Naive thymus-derived CD8-positive, alpha-beta T cell (primary cell): ENCODE measurements around the gene AARS2. TPM values are rescaled to one million over a fixed set of nuclear protein-coding genes. Genes with fewer than 3 reads are reported as not detected.
A peak's percentile ranks its signal among the peaks of the same experiment; 100 is the strongest.
"Not testable (repeated sequence)": the region's sequence is repeated elsewhere in the genome, so short reads cannot be mapped to it uniquely, and the experiment has no call there.

Source experiments
- ATAC-seq, 2 donors: fragments of 150-1000 bp; cut with Tn5 transposase in 1 of 2; sonication (Bioruptor Pico), chemical (Tn5 transposase) in 1 of 2; 1 replicate in 1 of 2; 2 replicates in 1 of 2; pipeline ENCODE4 v1.10.0; 2021; ENCODE audit warnings: mild to moderate bottlenecking in 2 of 2, moderate library complexity in 2 of 2
- POLR2A ChIA-PET: fragments of 350-600 bp; sonication (Branson Sonifier 250); formaldehyde crosslinking; loops from one replicate; lab custom pipeline; 2021; ENCODE audit warnings: antibody characterized with exemption; lab: Charles Lee
- DNase-seq, 10 donors: peaks; one replicate each; pipeline versions ENCODE4 v3.0.0 to v3.0.0-alpha.2; 2020 to 2022
- H3K27ac Mint-ChIP-seq, 10 donors: one replicate each; pipeline ENCODE4 v1.8.0; 2020 to 2022; ENCODE audit warnings: mild to moderate bottlenecking in 10 of 10, mixed read lengths in 10 of 10, moderate library complexity in 4 of 10, inconsistent platforms in 1 of 10
- H3K27me3 Mint-ChIP-seq, 5 donors: one replicate each; pipeline ENCODE4 v1.8.0; 2021 to 2022; ENCODE audit warnings: mixed read lengths in 5 of 5
- H3K36me3 Mint-ChIP-seq, 3 donors: one replicate each; pipeline ENCODE4 v1.8.0; 2020 to 2022; ENCODE audit warnings: mixed read lengths in 3 of 3, mild to moderate bottlenecking in 2 of 3, inconsistent platforms in 1 of 3
- H3K4me1 Mint-ChIP-seq, 4 donors: one replicate each; pipeline ENCODE4 v1.8.0; 2021 to 2022; ENCODE audit warnings: mixed read lengths in 4 of 4
- H3K4me3 Mint-ChIP-seq, 10 donors: one replicate each; pipeline ENCODE4 v1.8.0; 2020 to 2022; ENCODE audit warnings: mild to moderate bottlenecking in 10 of 10, mixed read lengths in 10 of 10, moderate library complexity in 6 of 10, inconsistent platforms in 1 of 10
- H3K9me3 Mint-ChIP-seq, 9 donors: one replicate each; pipeline ENCODE4 v1.8.0; 2020 to 2022; ENCODE audit warnings: mixed read lengths in 9 of 9, mild to moderate bottlenecking in 3 of 9, inconsistent platforms in 1 of 9, moderate library complexity in 1 of 9
- polyA plus RNA-seq, 3 donors: library from polyadenylated mRNA; unstranded; fragments of 300-500 nt; fragmentation: Illumina TruSeq; gene quantifications; one replicate each; pipeline ENCODE4 v1.2.3, GENCODE V29; 2021
- total RNA-seq, 8 experiments: library from RNA in 2 of 8; stranded (reverse) in 2 of 8; gene quantifications; one replicate each; pipeline ENCODE4 v1.2.3 and lab custom pipeline; 2021 to 2026

The AARS2 gene
- total RNA-seq, result 10 to 100 TPM; 23.8 to 24.1 TPM
- 10 to 100 TPM in 1 of 3 donors, 1 to 10 TPM in 2; 5.2 to 13.5 (median 6.3) TPM for polyA plus RNA-seq
- total RNA-seq (lab: John Stamatoyannopoulos, UW), result 52.7 to 103 (median 64.3) reads per million in 6 experiments

GRCh38 chr6:44312901-44313788, at the start of gene AARS2:
AARS2 (minus strand) TSS chr6:44313347; CDS start chr6:44313323, 24 bp downstream.
- POLR2A ChIA-PET, result interaction anchor here (0.7 to 2.0 kb wide), 3 partner anchors 43 to 67 kb away, joined by 3 to 6 read pairs (median 6); partner anchors contain the start of genes HSP90AB1, SLC35B2 and TMEM151B
- DNase-seq (peak; percentile 77 to 94 (median 89)), ATAC-seq (peak; percentile 94 to 96)
- Mint-ChIP-seq H3K27ac (peak within 1 kb of the TSS; percentile 86 to 97 (median 94)), H3K36me3 (peaks cover 0 to 33% (median 7%) of the 10 kb centered on the region in 3 donors), H3K9me3 (no peaks in the 10 kb centered on the region), H3K4me1 (peaks cover 20 to 31% (median 23%) of the 10 kb centered on the region in 4 donors), H3K27me3 (peaks cover 0 to 6% (median 2%) of the 10 kb centered on the region in 5 donors), H3K4me3 (peak within 1 kb of the TSS; percentile 92 to 100 (median 96))

- Mint-ChIP-seq H3K9me3 (peaks cover 0 to 2% (median 0%) of the 10 kb centered on the region in 9 donors), H3K36me3 (no peaks in the 10 kb centered on the region), H3K4me1 (no peaks in the 10 kb centered on the region), H3K4me3 (no peak overlapping the region), H3K27ac (no peak overlapping the region), H3K27me3 (peaks cover 3 to 17% (median 11%) of the 10 kb centered on the region in 5 donors)
- POLR2A ChIA-PET, result no interaction called here
- DNase-seq, result no peak
- no peak for ATAC-seq
Measured at GRCh38 chr6:44361947-44362346, 48.8 kb upstream of the AARS2 start.

GRCh38 chr6:44359973-44360372, 46.8 kb upstream of the AARS2 start:
- Mint-ChIP-seq H3K4me1 (no peaks in the 10 kb centered on the region), H3K36me3 (no peaks in the 10 kb centered on the region), H3K4me3 (no peak overlapping the region), H3K9me3 (peaks cover 0 to 4% (median 0%) of the 10 kb centered on the region in 9 donors), H3K27ac (no peak overlapping the region), H3K27me3 (peaks cover 5 to 18% (median 16%) of the 10 kb centered on the region in 5 donors)
- POLR2A ChIA-PET, result no interaction called here
- ATAC-seq (no peak), DNase-seq (no peak)

GRCh38 chr6:44356487-44356886, 43.3 kb upstream of the AARS2 start:
- Mint-ChIP-seq H3K27me3 (peaks cover 5 to 17% (median 14%) of the 10 kb centered on the region in 5 donors), H3K27ac (no peak overlapping the region), H3K36me3 (no peaks in the 10 kb centered on the region), H3K9me3 (peaks cover 0 to 4% (median 0%) of the 10 kb centered on the region in 9 donors), H3K4me1 (no peaks in the 10 kb centered on the region), H3K4me3 (no peak overlapping the region)
- DNase-seq (no peak), ATAC-seq (no peak)
- POLR2A ChIA-PET, result no interaction called here

GRCh38 chr6:44355640-44356039, 42.5 kb upstream of the AARS2 start:
- peaks cover 0 to 4% (median 0%) of the 10 kb centered on the region in 9 donors for H3K9me3 Mint-ChIP-seq
- peaks cover 5 to 17% (median 11%) of the 10 kb centered on the region in 5 donors for H3K27me3 Mint-ChIP-seq
- POLR2A ChIA-PET, result no interaction called here
- DNase-seq, result no peak
- no peaks in the 10 kb centered on the region for H3K4me1 Mint-ChIP-seq
- no peak overlapping the region for H3K4me3 Mint-ChIP-seq
- ATAC-seq, result no peak
- H3K27ac Mint-ChIP-seq, result no peak overlapping the region
- H3K36me3 Mint-ChIP-seq, result no peaks in the 10 kb centered on the region

- H3K4me3 Mint-ChIP-seq, result no peak overlapping the region
- peaks cover 0 to 4% (median 0%) of the 10 kb centered on the region in 9 donors for H3K9me3 Mint-ChIP-seq
- no peak overlapping the region for H3K27ac Mint-ChIP-seq
- H3K27me3 Mint-ChIP-seq, result peaks cover 5 to 14% (median 8%) of the 10 kb centered on the region in 5 donors
- no peaks in the 10 kb centered on the region for H3K36me3 Mint-ChIP-seq
- POLR2A ChIA-PET, result no interaction called here
- H3K4me1 Mint-ChIP-seq, result no peaks in the 10 kb centered on the region
- no peak for ATAC-seq
- no peak for DNase-seq
Measured at GRCh38 chr6:44353336-44353735, 40.2 kb upstream of the AARS2 start.

GRCh38 chr6:44352259-44352658, 39.1 kb upstream of the AARS2 start:
- H3K4me3 Mint-ChIP-seq, result no peak overlapping the region
- no peaks in the 10 kb centered on the region for H3K4me1 Mint-ChIP-seq
- POLR2A ChIA-PET, result interaction anchor here (0.6 kb wide), 1 partner anchor 815 kb away, joined by 4 read pairs; no protein-coding TSS in a partner anchor
- H3K27ac Mint-ChIP-seq, result no peak overlapping the region
- peaks cover 3 to 10% (median 5%) of the 10 kb centered on the region in 5 donors for H3K27me3 Mint-ChIP-seq
- DNase-seq, result no peak
- peaks cover 0 to 4% (median 0%) of the 10 kb centered on the region in 9 donors for H3K9me3 Mint-ChIP-seq
- H3K36me3 Mint-ChIP-seq, result no peaks in the 10 kb centered on the region
- ATAC-seq, result no peak

- H3K27ac Mint-ChIP-seq, H3K27me3 Mint-ChIP-seq, H3K4me1 Mint-ChIP-seq, DNase-seq, H3K36me3 Mint-ChIP-seq, H3K9me3 Mint-ChIP-seq, H3K4me3 Mint-ChIP-seq, POLR2A ChIA-PET, ATAC-seq: not testable (repeated sequence)
Measured at GRCh38 chr6:44350650-44350994, 37.5 kb upstream of the AARS2 start.

GRCh38 chr6:44349904-44350649, 36.9 kb upstream of the AARS2 start:
- no peaks in the 10 kb centered on the region for H3K4me1 Mint-ChIP-seq
- POLR2A ChIA-PET, result no interaction called here
- H3K4me3 Mint-ChIP-seq, result no peak overlapping the region
- peaks cover 3 to 8% (median 5%) of the 10 kb centered on the region in 5 donors for H3K27me3 Mint-ChIP-seq
- H3K36me3 Mint-ChIP-seq, result no peaks in the 10 kb centered on the region
- H3K9me3 Mint-ChIP-seq, result no peaks in the 10 kb centered on the region
- ATAC-seq (no peak), DNase-seq (no peak)
- H3K27ac Mint-ChIP-seq, result peak overlapping the region in 1 of 10 donors; percentile 23

GRCh38 chr6:44346818-44347217, 33.7 kb upstream of the AARS2 start:
- H3K4me3 Mint-ChIP-seq, H3K27ac Mint-ChIP-seq, DNase-seq, H3K36me3 Mint-ChIP-seq, ATAC-seq, H3K9me3 Mint-ChIP-seq, POLR2A ChIA-PET, H3K4me1 Mint-ChIP-seq: not testable (repeated sequence)
- peaks cover 14 to 40% (median 27%) of the 10 kb centered on the region in 5 donors for H3K27me3 Mint-ChIP-seq

- Mint-ChIP-seq H3K9me3 (no peaks in the 10 kb centered on the region), H3K36me3 (no peaks in the 10 kb centered on the region), H3K4me1 (peaks cover 0 to 2% (median 0%) of the 10 kb centered on the region in 4 donors), H3K27ac (no peak within 1 kb of the TSS), H3K4me3 (no peak within 1 kb of the TSS), H3K27me3 (peaks cover 21 to 47% (median 34%) of the 10 kb centered on the region in 5 donors)
- no peak for DNase-seq
- POLR2A ChIA-PET, result no interaction called here
- no peak for ATAC-seq
Measured at GRCh38 chr6:44342489-44342888, 29.3 kb upstream of the AARS2 start, which contains the start of gene SPATS1. SPATS1 (plus strand) TSS chr6:44342650; CDS start chr6:44343096, 446 bp downstream.

- Mint-ChIP-seq H3K27me3 (peaks cover 21 to 47% (median 34%) of the 10 kb centered on the region in 5 donors), H3K9me3 (no peaks in the 10 kb centered on the region), H3K4me1 (peaks cover 0 to 2% (median 0%) of the 10 kb centered on the region in 4 donors), H3K27ac (no peak overlapping the region), H3K4me3 (no peak overlapping the region), H3K36me3 (no peaks in the 10 kb centered on the region)
- DNase-seq, result no peak
- POLR2A ChIA-PET, result interaction anchor here (0.8 kb wide), 1 partner anchor 74 kb away, joined by 3 read pairs; no protein-coding TSS in a partner anchor
- no peak for ATAC-seq
Measured at GRCh38 chr6:44342052-44342451, 28.9 kb upstream of the AARS2 start.
